Naive thymus-derived CD8-positive, alpha-beta T cell (primary cell): ENCODE results near the gene DSE. TPM values are rescaled to one million over a fixed set of nuclear protein-coding genes. Genes with fewer than 3 reads are reported as not detected.

Experiments used
- ATAC-seq, 2 donors: fragments of 150-1000 bp; cut with Tn5 transposase in 1 of 2; sonication (Bioruptor Pico), chemical (Tn5 transposase) in 1 of 2; 1 replicate in 1 of 2; 2 replicates in 1 of 2; pipeline ENCODE4 v1.10.0; 2021; ENCODE audit warnings: mild to moderate bottlenecking in 2 of 2, moderate library complexity in 2 of 2
- POLR2A ChIA-PET: fragments of 350-600 bp; sonication (Branson Sonifier 250); formaldehyde crosslinking; loops from one replicate; lab custom pipeline; 2021; ENCODE audit warnings: antibody characterized with exemption; lab: Charles Lee
- DNase-seq, 10 donors: peaks; one replicate each; pipeline versions ENCODE4 v3.0.0 to v3.0.0-alpha.2; 2020 to 2022
- H3K27ac Mint-ChIP-seq, 10 donors: one replicate each; pipeline ENCODE4 v1.8.0; 2020 to 2022; ENCODE audit warnings: mild to moderate bottlenecking in 10 of 10, mixed read lengths in 10 of 10, moderate library complexity in 4 of 10, inconsistent platforms in 1 of 10
- H3K27me3 Mint-ChIP-seq, 5 donors: one replicate each; pipeline ENCODE4 v1.8.0; 2021 to 2022; ENCODE audit warnings: mixed read lengths in 5 of 5
- H3K36me3 Mint-ChIP-seq, 3 donors: one replicate each; pipeline ENCODE4 v1.8.0; 2020 to 2022; ENCODE audit warnings: mixed read lengths in 3 of 3, mild to moderate bottlenecking in 2 of 3, inconsistent platforms in 1 of 3
- H3K4me1 Mint-ChIP-seq, 4 donors: one replicate each; pipeline ENCODE4 v1.8.0; 2021 to 2022; ENCODE audit warnings: mixed read lengths in 4 of 4
- H3K4me3 Mint-ChIP-seq, 10 donors: one replicate each; pipeline ENCODE4 v1.8.0; 2020 to 2022; ENCODE audit warnings: mild to moderate bottlenecking in 10 of 10, mixed read lengths in 10 of 10, moderate library complexity in 6 of 10, inconsistent platforms in 1 of 10
- H3K9me3 Mint-ChIP-seq, 9 donors: one replicate each; pipeline ENCODE4 v1.8.0; 2020 to 2022; ENCODE audit warnings: mixed read lengths in 9 of 9, mild to moderate bottlenecking in 3 of 9, inconsistent platforms in 1 of 9, moderate library complexity in 1 of 9
- polyA plus RNA-seq, 3 donors: library from polyadenylated mRNA; unstranded; fragments of 300-500 nt; fragmentation: Illumina TruSeq; gene quantifications; one replicate each; pipeline ENCODE4 v1.2.3, GENCODE V29; 2021
- total RNA-seq, 8 experiments: library from RNA in 2 of 8; stranded (reverse) in 2 of 8; gene quantifications; one replicate each; pipeline ENCODE4 v1.2.3 and lab custom pipeline; 2021 to 2026

DSE gene
- total and polyA plus RNA-seq, 5 experiments from 2014 or later: 3.9 to 9.3 (median 4.9) TPM

- Mint-ChIP-seq H3K27me3 (no peaks in the 10 kb centered on the region), H3K27ac (peak overlapping the region in 1 of 10 donors; percentile 20), H3K36me3 (peaks cover 0 to 11% (median 6%) of the 10 kb centered on the region in 3 donors), H3K4me1 (no peaks in the 10 kb centered on the region), H3K9me3 (no peaks in the 10 kb centered on the region), H3K4me3 (no peak overlapping the region)
- ATAC-seq (no peak), DNase-seq (no peak)
- POLR2A ChIA-PET: no interaction called here
These were observed 60.1 kb downstream of the DSE start for GRCh38 chr6:116430860-116431259.

GRCh38 chr6:116431964-116432595 lies 61.3 kb downstream of the DSE start:
- ATAC-seq (no peak), DNase-seq (no peak)
- H3K4me3 Mint-ChIP-seq: no peak overlapping the region
- H3K9me3 Mint-ChIP-seq: no peaks in the 10 kb centered on the region
- H3K36me3 Mint-ChIP-seq: peaks cover 0 to 5% (median 0%) of the 10 kb centered on the region in 3 donors
- H3K27me3 Mint-ChIP-seq: no peaks in the 10 kb centered on the region
- H3K27ac Mint-ChIP-seq: no peak overlapping the region
- H3K4me1 Mint-ChIP-seq: no peaks in the 10 kb centered on the region
- POLR2A ChIA-PET: no interaction called here

GRCh38 chr6:116433206-116433712 lies 62.5 kb downstream of the DSE start:
- Mint-ChIP-seq H3K36me3 (peaks cover 0 to 2% (median 0%) of the 10 kb centered on the region in 3 donors), H3K27ac (no peak overlapping the region), H3K4me3 (no peak overlapping the region), H3K27me3 (no peaks in the 10 kb centered on the region), H3K4me1 (no peaks in the 10 kb centered on the region), H3K9me3 (no peaks in the 10 kb centered on the region)
- POLR2A ChIA-PET: no interaction called here
- no peak for DNase-seq
- no peak for ATAC-seq

GRCh38 chr6:116434056-116434725 lies 63.4 kb downstream of the DSE start:
- H3K4me1 Mint-ChIP-seq: peaks cover 0 to 3% (median 0%) of the 10 kb centered on the region in 4 donors
- peaks cover 0 to 2% (median 0%) of the 10 kb centered on the region in 3 donors for H3K36me3 Mint-ChIP-seq
- H3K4me3 Mint-ChIP-seq: no peak overlapping the region
- no peak for ATAC-seq
- H3K27ac Mint-ChIP-seq: no peak overlapping the region
- POLR2A ChIA-PET: no interaction called here
- H3K27me3 Mint-ChIP-seq: no peaks in the 10 kb centered on the region
- DNase-seq: no peak
- no peaks in the 10 kb centered on the region for H3K9me3 Mint-ChIP-seq

GRCh38 chr6:116436586-116436985 lies 65.8 kb downstream of the DSE start:
- H3K4me3 Mint-ChIP-seq: no peak overlapping the region
- H3K4me1 Mint-ChIP-seq: peaks cover 0 to 3% (median 0%) of the 10 kb centered on the region in 4 donors
- POLR2A ChIA-PET: no interaction called here
- no peaks in the 10 kb centered on the region for H3K9me3 Mint-ChIP-seq
- no peaks in the 10 kb centered on the region for H3K36me3 Mint-ChIP-seq
- ATAC-seq: no peak
- peaks cover 0 to 4% (median 0%) of the 10 kb centered on the region in 5 donors for H3K27me3 Mint-ChIP-seq
- DNase-seq: no peak
- peak overlapping the region in 1 of 10 donors; percentile 45 for H3K27ac Mint-ChIP-seq

- Mint-ChIP-seq H3K27me3 (peaks cover 0 to 14% (median 6%) of the 10 kb centered on the region in 5 donors), H3K4me1 (peaks cover 0 to 3% (median 0%) of the 10 kb centered on the region in 4 donors), H3K4me3 (no peak overlapping the region), H3K9me3 (no peaks in the 10 kb centered on the region), H3K36me3 (no peaks in the 10 kb centered on the region), H3K27ac (no peak overlapping the region)
- ATAC-seq (no peak), DNase-seq (no peak)
- POLR2A ChIA-PET: no interaction called here
These were observed 66.9 kb downstream of the DSE start for GRCh38 chr6:116437656-116438055.

- DNase-seq (no peak), ATAC-seq (no peak)
- Mint-ChIP-seq H3K36me3 (no peaks in the 10 kb centered on the region), H3K27me3 (peaks cover 0 to 18% (median 6%) of the 10 kb centered on the region in 5 donors), H3K4me3 (no peak overlapping the region), H3K4me1 (peaks cover 0 to 3% (median 0%) of the 10 kb centered on the region in 4 donors), H3K27ac (no peak overlapping the region), H3K9me3 (no peaks in the 10 kb centered on the region)
- POLR2A ChIA-PET: no interaction called here
These were observed 68.1 kb downstream of the DSE start for GRCh38 chr6:116438590-116439448.

GRCh38 chr6:116439522-116440051 lies 68.8 kb downstream of the DSE start:
- POLR2A ChIA-PET: no interaction called here
- ATAC-seq: no peak
- H3K27me3 Mint-ChIP-seq: peaks cover 0 to 18% (median 6%) of the 10 kb centered on the region in 5 donors
- H3K4me1 Mint-ChIP-seq: peaks cover 0 to 8% (median 3%) of the 10 kb centered on the region in 4 donors
- H3K27ac Mint-ChIP-seq: no peak overlapping the region
- no peaks in the 10 kb centered on the region for H3K36me3 Mint-ChIP-seq
- DNase-seq: no peak
- no peaks in the 10 kb centered on the region for H3K9me3 Mint-ChIP-seq
- no peak overlapping the region for H3K4me3 Mint-ChIP-seq

- Mint-ChIP-seq H3K27me3 (peaks cover 2 to 26% (median 6%) of the 10 kb centered on the region in 5 donors), H3K27ac (no peak overlapping the region), H3K36me3 (no peaks in the 10 kb centered on the region), H3K4me1 (peaks cover 0 to 30% (median 6%) of the 10 kb centered on the region in 4 donors), H3K4me3 (no peak overlapping the region), H3K9me3 (no peaks in the 10 kb centered on the region)
- ATAC-seq (no peak), DNase-seq (no peak)
- POLR2A ChIA-PET: no interaction called here
These were observed 72.4 kb downstream of the DSE start for GRCh38 chr6:116443105-116443504.

GRCh38 chr6:116444092-116444491 lies 73.3 kb downstream of the DSE start:
- no peak overlapping the region for H3K4me3 Mint-ChIP-seq
- POLR2A ChIA-PET: no interaction called here
- ATAC-seq: peak in 1 of 2 donors; percentile 57
- H3K9me3 Mint-ChIP-seq: no peaks in the 10 kb centered on the region
- H3K27me3 Mint-ChIP-seq: peaks cover 2 to 33% (median 9%) of the 10 kb centered on the region in 5 donors
- H3K27ac Mint-ChIP-seq: no peak overlapping the region
- H3K36me3 Mint-ChIP-seq: no peaks in the 10 kb centered on the region
- peak in 2 of 10 donors; percentile 14 to 16 for DNase-seq
- H3K4me1 Mint-ChIP-seq: peaks cover 0 to 27% (median 6%) of the 10 kb centered on the region in 4 donors

GRCh38 chr6:116444575-116444974 lies 73.8 kb downstream of the DSE start:
- peaks cover 0 to 27% (median 6%) of the 10 kb centered on the region in 4 donors for H3K4me1 Mint-ChIP-seq
- POLR2A ChIA-PET: no interaction called here
- no peaks in the 10 kb centered on the region for H3K36me3 Mint-ChIP-seq
- no peak for DNase-seq
- no peak overlapping the region for H3K4me3 Mint-ChIP-seq
- ATAC-seq: no peak
- peaks cover 2 to 38% (median 9%) of the 10 kb centered on the region in 5 donors for H3K27me3 Mint-ChIP-seq
- no peaks in the 10 kb centered on the region for H3K9me3 Mint-ChIP-seq
- H3K27ac Mint-ChIP-seq: no peak overlapping the region

- H3K4me3 Mint-ChIP-seq: no peak overlapping the region
- ATAC-seq (no peak), DNase-seq (no peak)
- H3K36me3 Mint-ChIP-seq: no peaks in the 10 kb centered on the region
- POLR2A ChIA-PET: no interaction called here
- H3K4me1 Mint-ChIP-seq: peaks cover 0 to 30% (median 6%) of the 10 kb centered on the region in 4 donors
- peaks cover 2 to 43% (median 9%) of the 10 kb centered on the region in 5 donors for H3K27me3 Mint-ChIP-seq
- H3K9me3 Mint-ChIP-seq: no peaks in the 10 kb centered on the region
- H3K27ac Mint-ChIP-seq: no peak overlapping the region
These were observed 74.4 kb downstream of the DSE start for GRCh38 chr6:116445102-116445501.
